HepG2 (cell line): Measurements from ENCODE around the gene SNCAIP. TPM values are rescaled to one million over a fixed set of nuclear protein-coding genes. Genes with fewer than 3 reads are reported as not detected.

ENCODE experiments used
- ATAC-seq: fragments of 200-7000 bp; cut with Tn5 transposase; 3 replicates; pipeline ENCODE4 v1.9.1; 2020; ENCODE audit warnings: mild to moderate bottlenecking, moderate library complexity
- BruUV-seq: library from RNA; stranded (reverse); fragments of 400-500 nt; replicated peaks from 2 replicates; lab custom pipeline; 2021; lab: Mats Ljungman, UMichigan
- CTCF ChIA-PET: fragments of 300-600 bp; formaldehyde crosslinking; extraction: SDS; loops from one replicate; lab custom pipeline; 2021; ENCODE audit warnings: low total read pairs, inconsistent platforms, low intra/inter-chr PET ratio; lab: Yijun Ruan, JAX
- POLR2A ChIA-PET: fragments of 350-600 bp; sonication (Branson Sonifier 250); formaldehyde crosslinking; loops from one replicate; lab custom pipeline; 2020; ENCODE audit warnings: antibody characterized with exemption, inconsistent platforms; lab: Yijun Ruan, JAX
- DNase-seq: peaks from one replicate; pipeline ENCODE4 v3.0.0-alpha.2; 2015; ENCODE audit warnings: low spot score
- FAIRE-seq: peaks from 3 replicates; lab custom pipeline; 2011; peaks lifted over from hg19 to GRCh38; lab: Jason Lieb, UNC
- H2AFZ ChIP-seq: one replicate; pipeline ENCODE4 v1.6.1; 2011; ENCODE audit warnings: low read length, inconsistent platforms
- H3K27ac ChIP-seq: fragments of 300-600 bp; 3 replicates; pipeline ENCODE4 v1.8.0; 2011; ENCODE audit warnings: mixed run types, mild to moderate bottlenecking, mixed read lengths, low read length, inconsistent platforms; ENCODE audit not compliant: insufficient read depth; ENCODE audit errors: extremely low read length
- H3K27me3 ChIP-seq, 2 experiments: fragments of 200-600 bp in 1 of 2; 2 replicates in 1 of 2; 3 replicates in 1 of 2; pipeline versions ENCODE4 v1.6.0 to v1.8.0; 2011; ENCODE audit warnings: low read length in 2 of 2, mild to moderate bottlenecking in 2 of 2, moderate library complexity in 2 of 2, inconsistent platforms in 1 of 2; ENCODE audit not compliant: insufficient read depth in 2 of 2, control insufficient read depth in 1 of 2
- H3K36me3 ChIP-seq, 2 experiments: fragments of 200-600 bp in 1 of 2; replicated peaks in 1 of 2; 2 replicates in 1 of 2; 3 replicates in 1 of 2; pipeline versions ENCODE4 v1.5.1 to v1.8.0; 2011; ENCODE audit warnings: low read length in 2 of 2, inconsistent platforms in 1 of 2; ENCODE audit not compliant: insufficient read depth in 2 of 2, control insufficient read depth in 1 of 2
- H3K4me1 ChIP-seq: 2 replicates; pipeline ENCODE4 v1.5.1; 2012; ENCODE audit warnings: low read length, inconsistent platforms; ENCODE audit not compliant: insufficient read depth
- H3K4me2 ChIP-seq: 2 replicates; pipeline ENCODE4 v1.6.0; 2011; ENCODE audit warnings: low read depth, low read length, inconsistent platforms
- H3K4me3 ChIP-seq, 3 experiments: fragments of 200-600 bp in 1 of 3; sonication (generic), shearing (Covaris generic) in 1 of 3; replicated peaks in 1 of 3; 2 replicates each; pipeline ENCODE4 v1.5.1; 2011 to 2016; ENCODE audit warnings: low read length in 3 of 3, inconsistent platforms in 2 of 3, low read depth in 2 of 3, mild to moderate bottlenecking in 2 of 3, control low read depth in 1 of 3, mixed read lengths in 1 of 3; ENCODE audit not compliant: insufficient read depth in 1 of 3
- H3K79me2 ChIP-seq: one replicate; pipeline ENCODE4 v1.6.1; 2011; ENCODE audit warnings: low read length, inconsistent platforms; ENCODE audit not compliant: insufficient read depth
- H3K9ac ChIP-seq: 2 replicates; pipeline ENCODE4 v1.6.0; 2011; ENCODE audit warnings: mild to moderate bottlenecking, low read depth, low read length, inconsistent platforms; ENCODE audit not compliant: insufficient read depth
- H3K9me3 ChIP-seq: 2 replicates; pipeline ENCODE4 v1.5.1; 2012; ENCODE audit warnings: mild to moderate bottlenecking, low read length
- H4K20me1 ChIP-seq: 2 replicates; pipeline ENCODE4 v1.6.0; 2011; ENCODE audit warnings: inconsistent platforms, mild to moderate bottlenecking, low read length, moderate library complexity; ENCODE audit not compliant: insufficient read depth
- DNMT3B ChIP-seq: conservative IDR thresholded peaks from 2 replicates; pipeline ENCODE4 v1.6.1; 2016; ENCODE audit warnings: missing biosample characterization, control low read depth
- RBAK ChIP-seq: sonication (generic); formaldehyde crosslinking; IDR thresholded peaks from 2 replicates; pipeline ENCODE4 v1.5.1; 2020; ENCODE audit warnings: mild to moderate bottlenecking, missing genetic modification reagents
- SIN3B ChIP-seq: fragments of 150-350 bp; IDR thresholded peaks from 2 replicates; pipeline ENCODE4 v1.6.1; 2014; ENCODE audit warnings: low read length
- SIX1 ChIP-seq: sonication (generic); formaldehyde crosslinking; IDR thresholded peaks from 2 replicates; pipeline ENCODE4 v1.4.0; 2020; ENCODE audit warnings: missing genetic modification reagents, borderline replicate concordance
- STAT5B ChIP-seq: sonication (generic); formaldehyde crosslinking; IDR thresholded peaks from 2 replicates; pipeline ENCODE4 v1.4.0; 2020; ENCODE audit warnings: missing genetic modification reagents
- ZNF383 ChIP-seq: sonication (generic); formaldehyde crosslinking; IDR thresholded peaks from 2 replicates; pipeline ENCODE4 v1.4.0; 2020; ENCODE audit warnings: missing genetic modification reagents, mild to moderate bottlenecking, borderline replicate concordance
- WGBS: methylation state at CpG from one replicate; pipeline ENCODE4 v1.1.6; 2017; ENCODE audit warnings: low lambda C conversion rate; 5-methylcytosine and 5-hydroxymethylcytosine counted together
- in situ Hi-C: cut with HindIII; loops from 2 replicates; pipeline ENCODE4 v1.10.0; 2017; ENCODE audit warnings: low pct_unique_long_range_greater_than_20kb; ENCODE audit not compliant: extremely low pct_ligation_motif_present
- intact Hi-C: fragments of 100-400 bp; cut with micrococcal nuclease; formaldehyde crosslinking; loops from one replicate; pipeline ENCODE4 v1.10.0; 2022; ENCODE audit not compliant: unreplicated experiment
- polyA plus RNA-seq, 8 experiments: library from polyadenylated mRNA; depleted of rRNA in 3 of 8; stranded (reverse) in 7 of 8; unstranded in 1 of 8; fragments of >200 nt; fragmentation: Illumina TruSeq in 4 of 8; extraction: Trizol in 4 of 8; gene quantifications; 2 replicates each; pipeline versions ENCODE4 v1.2.1 to v1.2.3, GENCODE V29; 2011 to 2016; ENCODE audit warnings: low read depth in 4 of 8, missing spikeins in 1 of 8, mixed read lengths in 1 of 8; ENCODE audit not compliant: insufficient read depth in 1 of 8
- total RNA-seq, 5 experiments: library from RNA; depleted of rRNA; stranded (reverse); fragments of >200 nt; fragmentation: Illumina TruSeq; extraction: Trizol; gene quantifications; 2 replicates each; pipeline ENCODE4 v1.2.3, GENCODE V29; 2016; ENCODE audit warnings: low read depth in 1 of 5
- TF ChIP-seq, protein P1 (sequence below): IDR thresholded peaks from 2 replicates; pipeline ENCODE4 v1.6.1; 2016
- TF ChIP-seq, protein P2 (sequence below): IDR thresholded peaks from 2 replicates; pipeline ENCODE4 v1.6.1; 2012; ENCODE audit warnings: low read length, improper control_type of control experiment
- TF ChIP-seq, protein P3 (sequence below): sonication (generic); formaldehyde crosslinking; IDR thresholded peaks from 2 replicates; pipeline ENCODE4 v1.4.0; 2020; ENCODE audit warnings: mild to moderate bottlenecking, missing genetic modification reagents

The SNCAIP gene
- total and polyA plus RNA-seq, 2 of the 13 experiments (the other 11 are each of a cell fraction or from before 2014, with no cell fraction given): not detected

DNA sequence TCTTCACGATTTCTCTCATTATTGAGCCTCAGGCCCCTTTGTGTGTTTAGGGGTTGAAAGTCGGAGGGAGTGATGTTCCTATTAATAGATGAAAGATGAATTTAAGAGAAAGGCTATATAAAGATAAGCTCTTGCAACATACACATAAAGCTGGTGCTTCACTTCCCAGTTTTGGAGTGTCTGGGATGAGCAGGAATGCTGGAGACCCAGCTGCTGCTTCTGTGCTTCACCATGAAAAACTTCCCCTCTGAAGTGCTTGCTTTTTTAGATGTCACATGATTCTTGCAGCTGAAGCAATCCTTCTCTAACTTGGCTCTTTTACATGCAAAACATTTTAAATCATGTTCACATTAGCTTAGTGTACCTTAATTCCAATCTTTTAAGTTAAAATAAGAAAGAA lies 19.7 kb upstream of the SNCAIP start:
- no peaks in the 10 kb centered on the region for H3K36me3 ChIP-seq
- H3K27ac ChIP-seq: no peak overlapping the region
- H4K20me1 ChIP-seq: no peaks in the 10 kb centered on the region
- no peak overlapping the region for H3K9ac ChIP-seq
- 0% methylated on average over 2 of the region's 2 CpGs for WGBS
- in situ Hi-C loops: no loop called here
- no peak for FAIRE-seq
- ChIA-PET CTCF (no interaction called here), POLR2A (no interaction called here)
- DNase-seq: no peak
- BruUV-seq: no TSS peak
- ATAC-seq: no peak
- no peaks in the 10 kb centered on the region for H3K79me2 ChIP-seq
- no peak overlapping the region for H3K4me2 ChIP-seq
- no peaks in the 10 kb centered on the region for H3K9me3 ChIP-seq
- intact Hi-C loops: no loop called here
- H3K4me3 ChIP-seq: no peak overlapping the region
- no peaks in the 10 kb centered on the region for H3K4me1 ChIP-seq
- no peak overlapping the region for H2AFZ ChIP-seq
- no peaks in the 10 kb centered on the region for H3K27me3 ChIP-seq
- TF ChIP-seq RBAK (CRISPR knock-in tag) (no peak), SIX1 (CRISPR knock-in tag) (no peak), ZNF383 (CRISPR knock-in tag) (no peak), STAT5B (CRISPR knock-in tag) (no peak), DNMT3B (no peak), SIN3B (no peak)
- TF ChIP-seq, protein P1, sequence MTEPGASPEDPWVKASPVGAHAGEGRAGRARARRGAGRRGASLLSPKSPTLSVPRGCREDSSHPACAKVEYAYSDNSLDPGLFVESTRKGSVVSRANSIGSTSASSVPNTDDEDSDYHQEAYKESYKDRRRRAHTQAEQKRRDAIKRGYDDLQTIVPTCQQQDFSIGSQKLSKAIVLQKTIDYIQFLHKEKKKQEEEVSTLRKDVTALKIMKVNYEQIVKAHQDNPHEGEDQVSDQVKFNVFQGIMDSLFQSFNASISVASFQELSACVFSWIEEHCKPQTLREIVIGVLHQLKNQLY: no peak
- TF ChIP-seq, protein P2, sequence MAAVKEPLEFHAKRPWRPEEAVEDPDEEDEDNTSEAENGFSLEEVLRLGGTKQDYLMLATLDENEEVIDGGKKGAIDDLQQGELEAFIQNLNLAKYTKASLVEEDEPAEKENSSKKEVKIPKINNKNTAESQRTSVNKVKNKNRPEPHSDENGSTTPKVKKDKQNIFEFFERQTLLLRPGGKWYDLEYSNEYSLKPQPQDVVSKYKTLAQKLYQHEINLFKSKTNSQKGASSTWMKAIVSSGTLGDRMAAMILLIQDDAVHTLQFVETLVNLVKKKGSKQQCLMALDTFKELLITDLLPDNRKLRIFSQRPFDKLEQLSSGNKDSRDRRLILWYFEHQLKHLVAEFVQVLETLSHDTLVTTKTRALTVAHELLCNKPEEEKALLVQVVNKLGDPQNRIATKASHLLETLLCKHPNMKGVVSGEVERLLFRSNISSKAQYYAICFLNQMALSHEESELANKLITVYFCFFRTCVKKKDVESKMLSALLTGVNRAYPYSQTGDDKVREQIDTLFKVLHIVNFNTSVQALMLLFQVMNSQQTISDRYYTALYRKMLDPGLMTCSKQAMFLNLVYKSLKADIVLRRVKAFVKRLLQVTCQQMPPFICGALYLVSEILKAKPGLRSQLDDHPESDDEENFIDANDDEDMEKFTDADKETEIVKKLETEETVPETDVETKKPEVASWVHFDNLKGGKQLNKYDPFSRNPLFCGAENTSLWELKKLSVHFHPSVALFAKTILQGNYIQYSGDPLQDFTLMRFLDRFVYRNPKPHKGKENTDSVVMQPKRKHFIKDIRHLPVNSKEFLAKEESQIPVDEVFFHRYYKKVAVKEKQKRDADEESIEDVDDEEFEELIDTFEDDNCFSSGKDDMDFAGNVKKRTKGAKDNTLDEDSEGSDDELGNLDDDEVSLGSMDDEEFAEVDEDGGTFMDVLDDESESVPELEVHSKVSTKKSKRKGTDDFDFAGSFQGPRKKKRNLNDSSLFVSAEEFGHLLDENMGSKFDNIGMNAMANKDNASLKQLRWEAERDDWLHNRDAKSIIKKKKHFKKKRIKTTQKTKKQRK: no peak
- TF ChIP-seq, protein P3, sequence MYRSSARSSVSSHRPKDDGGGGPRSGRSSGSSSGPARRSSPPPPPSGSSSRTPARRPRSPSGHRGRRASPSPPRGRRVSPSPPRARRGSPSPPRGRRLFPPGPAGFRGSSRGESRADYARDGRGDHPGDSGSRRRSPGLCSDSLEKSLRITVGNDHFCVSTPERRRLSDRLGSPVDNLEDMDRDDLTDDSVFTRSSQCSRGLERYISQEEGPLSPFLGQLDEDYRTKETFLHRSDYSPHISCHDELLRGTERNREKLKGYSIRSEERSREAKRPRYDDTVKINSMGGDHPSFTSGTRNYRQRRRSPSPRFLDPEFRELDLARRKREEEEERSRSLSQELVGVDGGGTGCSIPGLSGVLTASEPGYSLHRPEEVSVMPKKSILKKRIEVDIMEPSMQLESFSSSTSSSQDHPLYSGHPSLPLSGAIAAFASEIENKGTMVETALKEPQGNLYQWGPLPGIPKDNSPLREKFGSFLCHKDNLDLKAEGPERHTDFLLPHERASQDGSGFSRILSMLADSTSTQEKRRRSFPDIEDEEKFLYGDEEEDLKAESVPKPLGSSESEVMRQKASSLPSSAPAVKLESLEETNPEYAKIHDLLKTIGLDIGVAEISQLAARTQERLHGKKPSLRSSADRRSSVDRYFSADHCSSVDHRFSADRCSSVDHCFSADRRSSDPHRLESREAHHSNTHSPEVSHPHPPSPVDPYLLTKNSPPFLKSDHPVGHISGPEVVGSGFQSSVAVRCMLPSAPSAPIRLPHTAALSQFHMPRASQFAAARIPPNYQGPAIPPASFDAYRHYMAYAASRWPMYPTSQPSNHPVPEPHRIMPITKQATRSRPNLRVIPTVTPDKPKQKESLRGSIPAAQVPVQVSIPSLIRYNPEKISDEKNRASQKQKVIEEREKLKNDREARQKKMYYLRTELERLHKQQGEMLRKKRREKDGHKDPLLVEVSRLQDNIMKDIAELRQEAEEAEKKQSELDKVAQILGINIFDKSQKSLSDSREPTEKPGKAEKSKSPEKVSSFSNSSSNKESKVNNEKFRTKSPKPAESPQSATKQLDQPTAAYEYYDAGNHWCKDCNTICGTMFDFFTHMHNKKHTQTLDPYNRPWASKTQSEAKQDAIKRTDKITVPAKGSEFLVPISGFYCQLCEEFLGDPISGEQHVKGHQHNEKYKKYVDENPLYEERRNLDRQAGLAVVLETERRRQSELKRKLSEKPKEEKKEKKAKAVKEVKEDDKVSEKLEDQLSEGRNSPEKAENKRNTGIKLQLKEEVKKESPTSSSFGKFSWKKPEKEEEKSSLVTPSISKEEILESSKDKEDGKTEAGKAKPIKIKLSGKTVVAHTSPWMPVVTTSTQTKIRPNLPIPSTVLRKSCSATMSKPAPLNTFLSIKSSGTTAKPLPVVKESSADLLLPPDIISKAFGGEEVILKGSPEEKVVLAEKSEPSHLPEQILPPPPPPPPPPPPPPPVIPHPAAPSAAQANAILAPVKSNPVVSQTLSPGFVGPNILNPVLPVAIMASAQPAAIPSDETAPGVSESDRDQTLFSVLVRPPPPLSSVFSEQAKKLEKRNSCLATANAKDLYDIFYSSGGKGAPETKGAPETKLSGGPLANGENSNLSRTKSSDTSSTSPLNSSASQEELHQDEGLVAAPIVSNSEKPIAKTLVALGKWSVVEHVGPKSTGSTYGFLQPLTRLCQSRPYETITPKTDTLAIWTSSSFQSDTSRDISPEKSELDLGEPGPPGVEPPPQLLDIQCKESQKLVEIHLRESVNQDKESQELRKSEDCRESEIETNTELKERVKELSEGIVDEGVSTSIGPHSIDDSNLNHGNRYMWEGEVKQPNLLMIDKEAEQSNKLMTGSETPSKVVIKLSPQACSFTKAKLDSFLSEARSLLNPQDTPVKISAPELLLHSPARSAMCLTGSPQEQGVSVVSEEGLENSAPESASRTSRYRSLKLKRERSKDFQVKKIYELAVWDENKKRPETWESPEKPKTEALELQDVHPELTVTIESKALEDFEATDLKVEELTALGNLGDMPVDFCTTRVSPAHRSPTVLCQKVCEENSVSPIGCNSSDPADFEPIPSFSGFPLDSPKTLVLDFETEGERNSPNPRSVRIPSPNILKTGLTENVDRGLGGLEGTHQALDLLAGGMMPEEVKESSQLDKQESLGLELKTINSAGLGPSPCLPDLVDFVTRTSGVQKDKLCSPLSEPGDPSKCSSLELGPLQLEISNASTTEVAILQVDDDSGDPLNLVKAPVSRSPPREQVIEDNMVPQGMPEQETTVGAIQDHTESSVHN (CRISPR knock-in tag): no peak
